ENCODE data around the gene SFTA2. TPM values are rescaled to one million over a fixed set of nuclear protein-coding genes. Genes with fewer than 3 reads are reported as not detected.

The SFTA2 gene
- total RNA-seq, 1 experiment from 2014 or later: not detected

DNA sequence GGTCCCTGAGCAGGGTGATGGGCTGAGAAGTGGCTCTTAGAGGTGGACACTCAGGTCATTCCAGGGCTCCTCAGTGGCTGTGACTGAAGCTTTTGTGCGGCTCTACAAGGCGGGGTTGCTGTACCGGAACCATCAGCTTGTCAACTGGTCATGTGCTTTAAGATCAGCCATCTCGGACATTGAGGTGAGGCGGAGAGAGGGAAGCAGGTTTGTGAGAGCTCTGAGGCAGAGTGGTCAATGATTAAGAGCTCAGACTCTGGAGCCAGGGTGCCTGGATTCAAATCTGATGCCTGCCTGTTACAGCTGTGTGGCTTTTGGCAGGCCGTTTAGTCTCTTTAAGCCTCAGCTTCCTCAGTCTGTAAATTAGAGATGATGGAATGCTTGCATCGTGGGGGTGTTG lies 14.9 kb downstream of the SFTA2 start (continued):
- TF ChIP-seq, protein P1, sequence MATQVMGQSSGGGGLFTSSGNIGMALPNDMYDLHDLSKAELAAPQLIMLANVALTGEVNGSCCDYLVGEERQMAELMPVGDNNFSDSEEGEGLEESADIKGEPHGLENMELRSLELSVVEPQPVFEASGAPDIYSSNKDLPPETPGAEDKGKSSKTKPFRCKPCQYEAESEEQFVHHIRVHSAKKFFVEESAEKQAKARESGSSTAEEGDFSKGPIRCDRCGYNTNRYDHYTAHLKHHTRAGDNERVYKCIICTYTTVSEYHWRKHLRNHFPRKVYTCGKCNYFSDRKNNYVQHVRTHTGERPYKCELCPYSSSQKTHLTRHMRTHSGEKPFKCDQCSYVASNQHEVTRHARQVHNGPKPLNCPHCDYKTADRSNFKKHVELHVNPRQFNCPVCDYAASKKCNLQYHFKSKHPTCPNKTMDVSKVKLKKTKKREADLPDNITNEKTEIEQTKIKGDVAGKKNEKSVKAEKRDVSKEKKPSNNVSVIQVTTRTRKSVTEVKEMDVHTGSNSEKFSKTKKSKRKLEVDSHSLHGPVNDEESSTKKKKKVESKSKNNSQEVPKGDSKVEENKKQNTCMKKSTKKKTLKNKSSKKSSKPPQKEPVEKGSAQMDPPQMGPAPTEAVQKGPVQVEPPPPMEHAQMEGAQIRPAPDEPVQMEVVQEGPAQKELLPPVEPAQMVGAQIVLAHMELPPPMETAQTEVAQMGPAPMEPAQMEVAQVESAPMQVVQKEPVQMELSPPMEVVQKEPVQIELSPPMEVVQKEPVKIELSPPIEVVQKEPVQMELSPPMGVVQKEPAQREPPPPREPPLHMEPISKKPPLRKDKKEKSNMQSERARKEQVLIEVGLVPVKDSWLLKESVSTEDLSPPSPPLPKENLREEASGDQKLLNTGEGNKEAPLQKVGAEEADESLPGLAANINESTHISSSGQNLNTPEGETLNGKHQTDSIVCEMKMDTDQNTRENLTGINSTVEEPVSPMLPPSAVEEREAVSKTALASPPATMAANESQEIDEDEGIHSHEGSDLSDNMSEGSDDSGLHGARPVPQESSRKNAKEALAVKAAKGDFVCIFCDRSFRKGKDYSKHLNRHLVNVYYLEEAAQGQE (IDR thresholded peaks at IDR 0.05; ENCODE audit: low read depth): no peak
- TF ChIP-seq ZFX (IDR thresholded peaks at IDR 0.05) (no peak), EZH2 (IDR thresholded peaks at IDR 0.05) (no peak), ZNF274 (IDR thresholded peaks at IDR 0.05; ENCODE audit: low read depth, low read length) (no peak), ELF1 (IDR thresholded peaks at IDR 0.05; ENCODE audit: borderline replicate concordance, low read depth) (no peak), EGR1 (IDR thresholded peaks at IDR 0.05; ENCODE audit: low read depth) (no peak)
- TF ChIP-seq, protein P2, sequence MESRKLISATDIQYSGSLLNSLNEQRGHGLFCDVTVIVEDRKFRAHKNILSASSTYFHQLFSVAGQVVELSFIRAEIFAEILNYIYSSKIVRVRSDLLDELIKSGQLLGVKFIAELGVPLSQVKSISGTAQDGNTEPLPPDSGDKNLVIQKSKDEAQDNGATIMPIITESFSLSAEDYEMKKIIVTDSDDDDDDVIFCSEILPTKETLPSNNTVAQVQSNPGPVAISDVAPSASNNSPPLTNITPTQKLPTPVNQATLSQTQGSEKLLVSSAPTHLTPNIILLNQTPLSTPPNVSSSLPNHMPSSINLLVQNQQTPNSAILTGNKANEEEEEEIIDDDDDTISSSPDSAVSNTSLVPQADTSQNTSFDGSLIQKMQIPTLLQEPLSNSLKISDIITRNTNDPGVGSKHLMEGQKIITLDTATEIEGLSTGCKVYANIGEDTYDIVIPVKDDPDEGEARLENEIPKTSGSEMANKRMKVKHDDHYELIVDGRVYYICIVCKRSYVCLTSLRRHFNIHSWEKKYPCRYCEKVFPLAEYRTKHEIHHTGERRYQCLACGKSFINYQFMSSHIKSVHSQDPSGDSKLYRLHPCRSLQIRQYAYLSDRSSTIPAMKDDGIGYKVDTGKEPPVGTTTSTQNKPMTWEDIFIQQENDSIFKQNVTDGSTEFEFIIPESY (IDR thresholded peaks at IDR 0.05; ENCODE audit: extremely low read depth, insufficient replicate concordance, low read length): no peak

DNA sequence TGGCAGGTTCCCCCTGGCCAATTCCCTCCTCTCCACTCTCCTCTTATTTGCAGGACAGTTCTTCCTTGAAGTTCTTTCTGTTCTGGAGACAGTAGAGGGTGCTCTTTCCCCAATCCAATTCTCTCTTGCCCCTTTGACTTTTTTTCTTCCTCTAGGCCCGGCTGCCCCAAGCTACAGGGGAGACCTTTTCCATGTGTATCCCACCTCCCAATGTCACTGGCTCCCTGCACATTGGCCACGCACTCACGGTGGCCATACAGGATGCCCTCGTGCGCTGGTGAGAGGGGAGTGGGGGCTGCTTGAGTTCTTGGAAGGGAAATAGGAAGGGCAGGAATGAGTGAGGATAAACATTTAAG lies 16.4 kb downstream of the SFTA2 start:
- RAD21 ChIA-PET (ENCODE audit: low non-redundant PET in 1 of 2, low total read pairs in 2 of 2, uncharacterized antibody in 2 of 2, unreplicated experiment in 2 of 2): interaction anchor here (0.6 to 1.2 kb wide), 8 partner anchors 27 to 172 kb away, joined by 3 to 8 read pairs (median 4); no protein-coding TSS in a partner anchor
- CTCF ChIA-PET: interaction anchor here (0.6 to 5.0 kb wide), 17 partner anchors 9 to 200 kb away, joined by 3 to 66 read pairs (median 5); partner anchors contain the start of genes PSORS1C1 and SFTA2
- ATAC-seq (peak; percentile 48), DNase-seq (ENCODE audit: low read depth, low spot score) (peak; percentile 55)
- no peaks in the 10 kb centered on the region for H3K27me3 ChIP-seq (ENCODE audit: insufficient read depth, low read length)
- no peak for TF ChIP-seq EZH2 (IDR thresholded peaks at IDR 0.05)
- TF ChIP-seq, protein P3, sequence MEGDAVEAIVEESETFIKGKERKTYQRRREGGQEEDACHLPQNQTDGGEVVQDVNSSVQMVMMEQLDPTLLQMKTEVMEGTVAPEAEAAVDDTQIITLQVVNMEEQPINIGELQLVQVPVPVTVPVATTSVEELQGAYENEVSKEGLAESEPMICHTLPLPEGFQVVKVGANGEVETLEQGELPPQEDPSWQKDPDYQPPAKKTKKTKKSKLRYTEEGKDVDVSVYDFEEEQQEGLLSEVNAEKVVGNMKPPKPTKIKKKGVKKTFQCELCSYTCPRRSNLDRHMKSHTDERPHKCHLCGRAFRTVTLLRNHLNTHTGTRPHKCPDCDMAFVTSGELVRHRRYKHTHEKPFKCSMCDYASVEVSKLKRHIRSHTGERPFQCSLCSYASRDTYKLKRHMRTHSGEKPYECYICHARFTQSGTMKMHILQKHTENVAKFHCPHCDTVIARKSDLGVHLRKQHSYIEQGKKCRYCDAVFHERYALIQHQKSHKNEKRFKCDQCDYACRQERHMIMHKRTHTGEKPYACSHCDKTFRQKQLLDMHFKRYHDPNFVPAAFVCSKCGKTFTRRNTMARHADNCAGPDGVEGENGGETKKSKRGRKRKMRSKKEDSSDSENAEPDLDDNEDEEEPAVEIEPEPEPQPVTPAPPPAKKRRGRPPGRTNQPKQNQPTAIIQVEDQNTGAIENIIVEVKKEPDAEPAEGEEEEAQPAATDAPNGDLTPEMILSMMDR (IDR thresholded peaks at IDR 0.05 in 2 of 3, conservative IDR thresholded peaks at IDR 0.05 in 1 of 3; ENCODE audit: borderline replicate concordance in 1 of 3, insufficient read depth in 1 of 3, low read depth in 2 of 3, low read length in 2 of 3): peak in 2 of 3 experiments; percentile 63 to 66; a peak in 4 of 6 replicates
- H3K4me3 ChIP-seq (replicated peaks in 1 of 2; ENCODE audit: low read depth in 1 of 2, low read length in 2 of 2): no peak overlapping the region
- H3K4me1 ChIP-seq (ENCODE audit: control insufficient read depth in 1 of 2, insufficient read depth in 2 of 2, low read length in 2 of 2): peaks cover 9 to 25% of the 10 kb centered on the region in 2 experiments; a peak in 3 of 4 replicates
- peak overlapping the region; percentile 87; the same call in 1 of the 2 replicates for H3K4me2 ChIP-seq (ENCODE audit: low read length)
- no peak overlapping the region for H3K9ac ChIP-seq (ENCODE audit: low read length)
- peaks cover 15 to 36% of the 10 kb centered on the region in 2 experiments; a peak in 3 of 4 replicates for H3K36me3 ChIP-seq (ENCODE audit: control insufficient read depth in 1 of 2, insufficient read depth in 2 of 2, low read length in 2 of 2)
- no peaks in the 10 kb centered on the region; the same call in 1 of the 2 replicates for H3K79me2 ChIP-seq (ENCODE audit: insufficient read depth, low read length)
- H3K27ac ChIP-seq (ENCODE audit: low read depth, low read length): no peak overlapping the region; the same call in 1 of the 2 replicates
- H3K9me2 ChIP-seq (ENCODE audit: insufficient read depth): no peaks in the 10 kb centered on the region
- no peaks in the 10 kb centered on the region for H4K20me1 ChIP-seq (ENCODE audit: insufficient read depth)
- H3K9me3 ChIP-seq (ENCODE audit: control insufficient read depth in 1 of 2, insufficient read depth in 1 of 2, low read depth in 1 of 2, low read length in 2 of 2): no peaks in the 10 kb centered on the region
- POLR2A ChIA-PET: interaction anchor here (1.3 kb wide), 1 partner anchor 155 kb away, joined by 4 read pairs; no protein-coding TSS in a partner anchor
- intact Hi-C loops (cut with micrococcal nuclease): loop anchor here (1.0 to 2.0 kb wide), 5 partner anchors 155 to 277 kb away; no protein-coding TSS in a partner anchor
- no TSS peak for BruUV-seq (replicated peaks)
- H2AFZ ChIP-seq (ENCODE audit: low read depth, low read length, poor library complexity, severe bottlenecking): no peak overlapping the region
